SK-N-SH treated with all-trans-retinoic acid at 6 μM for 48 hours (cell line): ENCODE data around the gene ELMO1.

Experiments used
- ATAC-seq: fragments of 200-7000 bp; cut with Tn5 transposase; 3 replicates; pipeline ENCODE4 v1.9.1; 2020; ENCODE audit warnings: mild to moderate bottlenecking, moderate library complexity
- ARNTL ChIP-seq: fragments of 450-650 bp; formaldehyde crosslinking; IDR thresholded peaks from 2 replicates; pipeline ENCODE4 v1.5.0; 2020; ENCODE audit warnings: low read depth, mild to moderate bottlenecking, moderate library complexity, borderline replicate concordance
- BACH2 ChIP-seq: fragments of 250-450 bp; sonication (Bioruptor Pico); IDR thresholded peaks from 2 replicates; pipeline ENCODE4 v1.9.0; 2021; ENCODE audit warnings: mild to moderate bottlenecking, borderline replicate concordance
- CREB5 ChIP-seq: fragments of 250-450 bp; sonication (Bioruptor Pico); IDR thresholded peaks from 2 replicates; pipeline ENCODE4 v1.5.1; 2020; ENCODE audit warnings: low read depth, mild to moderate bottlenecking, moderate library complexity
- CSDC2 ChIP-seq: fragments of 250-450 bp; sonication (Bioruptor Pico); IDR thresholded peaks from 2 replicates; pipeline ENCODE4 v1.5.0; 2020; ENCODE audit warnings: mild to moderate bottlenecking, moderate library complexity
- CSRNP3 ChIP-seq: fragments of 250-450 bp; sonication (Bioruptor Pico); IDR thresholded peaks from 2 replicates; pipeline ENCODE4 v1.5.1; 2021; ENCODE audit warnings: mild to moderate bottlenecking, moderate library complexity
- ESRRG ChIP-seq: fragments of 250-450 bp; sonication (Bioruptor Pico); IDR thresholded peaks from 2 replicates; pipeline ENCODE4 v1.6.1; 2021; ENCODE audit warnings: mild to moderate bottlenecking
- ISL1 ChIP-seq: fragments of 250-450 bp; sonication (Bioruptor Pico); IDR thresholded peaks from 2 replicates; pipeline ENCODE4 v2.1.2; 2022; ENCODE audit warnings: mild to moderate bottlenecking, moderate library complexity
- OSR1 ChIP-seq: fragments of 250-450 bp; sonication (Bioruptor Pico); IDR thresholded peaks from 2 replicates; pipeline ENCODE4 v1.8.0; 2022; ENCODE audit warnings: moderate library complexity, mild to moderate bottlenecking, inconsistent platforms
- PATZ1 ChIP-seq: fragments of 250-450 bp; sonication (Bioruptor Pico); IDR thresholded peaks from 2 replicates; pipeline ENCODE4 v1.8.0; 2020; ENCODE audit warnings: mild to moderate bottlenecking, moderate library complexity, borderline replicate concordance
- PPARA ChIP-seq: fragments of 250-450 bp; sonication (Bioruptor Pico); IDR thresholded peaks from 2 replicates; pipeline ENCODE4 v1.5.0; 2020; ENCODE audit warnings: mild to moderate bottlenecking, borderline replicate concordance
- RARB ChIP-seq: fragments of 250-450 bp; sonication (Bioruptor Pico); IDR thresholded peaks from 2 replicates; pipeline ENCODE4 v1.8.0; 2021; ENCODE audit warnings: mild to moderate bottlenecking, moderate library complexity
- SNAI2 ChIP-seq: fragments of 250-450 bp; sonication (Bioruptor Pico); IDR thresholded peaks from 2 replicates; pipeline ENCODE4 v1.5.0; 2020; ENCODE audit warnings: mild to moderate bottlenecking, moderate library complexity
- TCF4 ChIP-seq: fragments of 250-450 bp; sonication (Bioruptor Pico); IDR thresholded peaks from 2 replicates; pipeline ENCODE4 v1.8.0; 2021; ENCODE audit warnings: mild to moderate bottlenecking, moderate library complexity, borderline replicate concordance
- TOX ChIP-seq: fragments of 250-450 bp; sonication (Bioruptor Pico); IDR thresholded peaks from 2 replicates; pipeline ENCODE4 v1.8.0; 2021; ENCODE audit warnings: mild to moderate bottlenecking, moderate library complexity, borderline replicate concordance
- ZC3H10 ChIP-seq: fragments of 250-450 bp; sonication (Bioruptor Pico); IDR thresholded peaks from 2 replicates; pipeline ENCODE4 v1.5.1; 2021; ENCODE audit warnings: mild to moderate bottlenecking, moderate library complexity
- ZFP3 ChIP-seq: fragments of 250-450 bp; sonication (Bioruptor Pico); IDR thresholded peaks from 2 replicates; pipeline ENCODE4 v1.5.0; 2020; ENCODE audit warnings: mild to moderate bottlenecking, moderate library complexity
- ZFP30 ChIP-seq: fragments of 450-650 bp; formaldehyde crosslinking; IDR thresholded peaks from 2 replicates; pipeline ENCODE4 v1.5.0; 2022; ENCODE audit warnings: mild to moderate bottlenecking, moderate library complexity
- ZNF70 ChIP-seq: fragments of 450-650 bp; formaldehyde crosslinking; IDR thresholded peaks from 2 replicates; pipeline ENCODE4 v1.5.0; 2020; ENCODE audit warnings: mild to moderate bottlenecking, moderate library complexity
- TF ChIP-seq, protein P1 (sequence below): fragments of 250-450 bp; sonication (Bioruptor Pico); IDR thresholded peaks from 2 replicates; pipeline ENCODE4 v1.5.0; 2020; ENCODE audit warnings: mild to moderate bottlenecking, moderate library complexity

The ELMO1 gene

GRCh38 chr7:37462138-37462537, 13.5 kb upstream of the ELMO1 start (continued):
- TF ChIP-seq PATZ1 (CRISPR knock-in tag) (no peak), BACH2 (no peak), OSR1 (CRISPR knock-in tag) (no peak), SNAI2 (CRISPR knock-in tag) (no peak), CSDC2 (no peak), TOX (CRISPR knock-in tag) (no peak)

DNA sequence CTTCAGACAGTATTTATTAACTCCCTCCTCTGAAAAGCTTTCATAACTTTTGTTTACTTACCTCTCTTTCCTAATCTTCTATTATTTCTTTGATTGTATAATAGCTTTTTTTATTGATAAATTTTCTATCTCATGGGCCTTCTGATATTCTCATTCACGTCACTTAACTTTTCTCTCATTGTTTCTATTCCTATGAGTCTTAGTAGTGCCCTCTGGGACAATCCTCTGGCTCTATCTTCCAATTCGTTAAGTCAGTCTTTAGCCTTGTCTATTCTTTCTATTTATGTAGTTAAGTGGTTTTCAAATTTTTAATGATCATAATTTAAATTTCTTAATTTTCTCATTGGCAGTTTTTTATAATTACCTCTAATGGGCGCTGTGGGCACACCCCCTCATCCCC, 6.4 kb upstream of the ELMO1 start:
- no peak for TF ChIP-seq SNAI2 (CRISPR knock-in tag)
- TF ChIP-seq ARNTL = no peak
- TF ChIP-seq ZFP30 (CRISPR knock-in tag) = peak; percentile 22; the same call in 1 of the 2 replicates
- no peak for TF ChIP-seq CSDC2
- ATAC-seq = no peak

DNA sequence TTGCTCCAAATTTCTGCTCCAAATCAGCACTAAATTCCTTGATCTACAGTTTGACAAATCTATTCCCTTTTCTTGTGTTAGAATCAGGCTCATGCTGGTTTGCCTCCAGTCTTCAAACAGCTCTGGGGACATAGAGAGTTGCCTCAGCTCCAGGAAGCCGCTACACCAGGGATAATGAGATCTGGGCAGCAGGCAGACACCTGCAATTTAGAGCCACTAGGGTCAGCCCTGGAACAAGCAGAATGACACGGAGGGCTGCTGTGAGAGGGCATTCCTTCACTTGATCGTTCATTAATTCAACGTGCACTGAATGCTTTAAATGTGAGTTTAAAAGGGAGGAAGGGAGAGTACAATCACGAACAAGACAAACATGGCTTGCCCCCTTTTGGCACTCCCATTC, 3.7 kb upstream of the ELMO1 start:
- ATAC-seq = no peak

DNA sequence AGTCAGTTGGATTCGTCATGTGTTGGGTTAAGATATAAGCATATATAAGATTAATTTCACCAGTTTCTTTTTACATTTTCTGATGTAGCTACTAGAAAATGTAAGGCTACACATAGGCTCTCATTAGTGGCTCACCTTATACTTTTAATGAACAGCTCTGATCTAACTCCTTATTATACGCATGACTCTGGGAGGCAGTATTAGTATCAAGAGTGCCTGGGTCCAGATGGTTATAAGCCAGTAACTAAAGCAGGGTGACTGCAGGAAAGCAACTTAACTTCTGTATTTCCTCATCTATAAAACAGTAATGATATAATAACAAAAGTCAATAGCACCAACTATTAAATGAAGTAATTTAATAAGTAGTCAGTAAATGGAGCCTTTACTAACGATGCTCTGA, 1.4 kb upstream of the ELMO1 start:
- no peak for ATAC-seq
- TF ChIP-seq CSRNP3 (CRISPR knock-in tag) (no peak), ARNTL (no peak), CREB5 (CRISPR knock-in tag) (no peak), RARB (CRISPR knock-in tag) (no peak), BACH2 (no peak), ZFP30 (CRISPR knock-in tag) (no peak), ZNF70 (CRISPR knock-in tag) (no peak), ZC3H10 (no peak), PPARA (CRISPR knock-in tag) (no peak), SNAI2 (CRISPR knock-in tag) (no peak), ISL1 (no peak)
- TF ChIP-seq, protein P1, sequence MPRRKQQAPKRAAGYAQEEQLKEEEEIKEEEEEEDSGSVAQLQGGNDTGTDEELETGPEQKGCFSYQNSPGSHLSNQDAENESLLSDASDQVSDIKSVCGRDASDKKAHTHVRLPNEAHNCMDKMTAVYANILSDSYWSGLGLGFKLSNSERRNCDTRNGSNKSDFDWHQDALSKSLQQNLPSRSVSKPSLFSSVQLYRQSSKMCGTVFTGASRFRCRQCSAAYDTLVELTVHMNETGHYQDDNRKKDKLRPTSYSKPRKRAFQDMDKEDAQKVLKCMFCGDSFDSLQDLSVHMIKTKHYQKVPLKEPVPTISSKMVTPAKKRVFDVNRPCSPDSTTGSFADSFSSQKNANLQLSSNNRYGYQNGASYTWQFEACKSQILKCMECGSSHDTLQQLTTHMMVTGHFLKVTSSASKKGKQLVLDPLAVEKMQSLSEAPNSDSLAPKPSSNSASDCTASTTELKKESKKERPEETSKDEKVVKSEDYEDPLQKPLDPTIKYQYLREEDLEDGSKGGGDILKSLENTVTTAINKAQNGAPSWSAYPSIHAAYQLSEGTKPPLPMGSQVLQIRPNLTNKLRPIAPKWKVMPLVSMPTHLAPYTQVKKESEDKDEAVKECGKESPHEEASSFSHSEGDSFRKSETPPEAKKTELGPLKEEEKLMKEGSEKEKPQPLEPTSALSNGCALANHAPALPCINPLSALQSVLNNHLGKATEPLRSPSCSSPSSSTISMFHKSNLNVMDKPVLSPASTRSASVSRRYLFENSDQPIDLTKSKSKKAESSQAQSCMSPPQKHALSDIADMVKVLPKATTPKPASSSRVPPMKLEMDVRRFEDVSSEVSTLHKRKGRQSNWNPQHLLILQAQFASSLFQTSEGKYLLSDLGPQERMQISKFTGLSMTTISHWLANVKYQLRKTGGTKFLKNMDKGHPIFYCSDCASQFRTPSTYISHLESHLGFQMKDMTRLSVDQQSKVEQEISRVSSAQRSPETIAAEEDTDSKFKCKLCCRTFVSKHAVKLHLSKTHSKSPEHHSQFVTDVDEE (CRISPR knock-in tag) = no peak

More for the DNA sequence above, 3.7 kb upstream of the ELMO1 start:
- no peak for TF ChIP-seq BACH2
- no peak for TF ChIP-seq CREB5 (CRISPR knock-in tag)
- no peak for TF ChIP-seq ZFP30 (CRISPR knock-in tag)
- TF ChIP-seq TCF4 (CRISPR knock-in tag) = no peak
- TF ChIP-seq TOX (CRISPR knock-in tag) = no peak
- TF ChIP-seq ESRRG = no peak
- no peak for TF ChIP-seq ZFP3 (CRISPR knock-in tag)
- no peak for TF ChIP-seq ARNTL
- no peak for TF ChIP-seq PATZ1 (CRISPR knock-in tag)
- TF ChIP-seq, all 23 proteins: peak for 0
